SK-N-MC (cell line): Measurements from ENCODE around the gene HSPH1.

Source experiments
- EZH2 ChIP-seq: fragments of 200-600 bp; sonication (generic); IDR thresholded peaks from one replicate; pipeline ENCODE4 v1.6.1; 2017; ENCODE audit warnings: antibody characterized with exemption
- POLR2AphosphoS5 ChIP-seq: IDR thresholded peaks from 2 replicates; pipeline ENCODE4 v1.6.1; 2012; ENCODE audit warnings: mild to moderate bottlenecking, low read depth, low read length, borderline replicate concordance

DNA sequence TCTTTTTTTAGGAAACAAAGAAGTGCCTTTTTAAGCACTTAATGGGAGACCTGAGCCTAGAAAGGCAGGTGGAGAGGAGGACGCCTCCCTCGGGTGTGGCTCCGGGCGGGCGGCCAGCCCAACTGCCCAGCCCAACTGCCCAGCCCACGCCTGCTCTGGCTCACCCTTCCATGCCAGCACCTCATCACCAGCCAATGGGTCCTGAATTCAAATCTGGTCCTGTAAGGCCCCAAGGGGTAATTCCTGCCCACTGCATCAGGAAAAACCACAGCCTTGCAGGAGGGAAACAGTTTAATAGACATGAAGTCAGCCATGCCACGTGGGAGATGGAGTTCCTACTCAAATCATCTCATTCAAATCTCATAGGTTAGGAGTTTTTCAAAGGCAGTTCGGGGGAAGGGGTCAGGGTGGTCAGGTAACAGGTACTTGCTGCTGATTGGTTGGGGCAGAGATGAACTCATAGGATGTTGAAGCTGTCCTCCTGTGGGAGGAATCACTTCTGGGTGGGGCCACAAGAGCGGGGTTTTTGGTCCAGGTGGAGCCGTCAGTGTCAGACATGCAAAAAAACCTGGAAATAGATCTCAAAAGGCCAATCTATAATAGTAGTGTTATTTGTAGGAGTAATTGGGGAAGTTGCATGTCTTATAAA is 64.9 kb downstream of the HSPH1 start:
- TF ChIP-seq EZH2: no peak
- TF ChIP-seq POLR2AphosphoS5: no peak
